ENCODE measurements around the gene RNF152. TPM values are rescaled to one million over a fixed set of nuclear protein-coding genes. Genes with fewer than 3 reads are reported as not detected.

Gene RNF152
- polyA plus RNA-seq, 1 experiment, result 6.5 TPM

DNA sequence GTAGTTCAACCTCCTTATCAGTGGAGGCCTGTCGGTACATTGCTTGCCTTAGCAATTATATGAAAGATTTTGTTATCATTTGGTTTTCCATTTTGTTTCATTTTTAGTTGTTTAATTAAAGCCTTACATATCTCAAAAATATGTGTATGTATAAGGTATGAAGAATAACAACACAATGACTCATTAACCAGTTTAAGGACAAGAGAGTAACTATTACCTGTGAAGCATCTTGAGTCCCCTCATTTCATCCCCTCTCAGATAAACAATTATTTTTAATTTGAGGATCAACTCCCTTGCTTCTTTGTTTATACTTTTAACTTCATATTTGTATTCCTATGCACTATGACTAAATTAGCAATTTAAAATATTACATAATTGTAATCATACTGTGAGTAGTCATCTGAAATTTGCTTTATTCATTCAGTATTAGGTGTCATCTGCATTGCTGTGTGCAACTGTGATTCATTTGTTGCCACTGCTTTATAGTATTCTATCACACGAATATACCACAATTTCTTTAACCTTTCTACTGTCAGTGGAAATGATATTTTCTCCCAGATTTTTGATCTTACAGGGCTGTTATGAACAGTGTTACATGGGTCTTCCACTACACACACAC, 126.4 kb downstream of the RNF152 start:
- POLR2A ChIA-PET, result no interaction called here
- H3K27me3 ChIP-seq (ENCODE audit: control insufficient read depth, insufficient read depth, low read length), result no peaks in the 10 kb centered on the region
- no peak for DNase-seq (ENCODE audit: low read depth)
- CTCF ChIA-PET, result no interaction called here
- no peak overlapping the region for H3K4me3 ChIP-seq (ENCODE audit: low read depth, low read length)
- TF ChIP-seq, protein P1, sequence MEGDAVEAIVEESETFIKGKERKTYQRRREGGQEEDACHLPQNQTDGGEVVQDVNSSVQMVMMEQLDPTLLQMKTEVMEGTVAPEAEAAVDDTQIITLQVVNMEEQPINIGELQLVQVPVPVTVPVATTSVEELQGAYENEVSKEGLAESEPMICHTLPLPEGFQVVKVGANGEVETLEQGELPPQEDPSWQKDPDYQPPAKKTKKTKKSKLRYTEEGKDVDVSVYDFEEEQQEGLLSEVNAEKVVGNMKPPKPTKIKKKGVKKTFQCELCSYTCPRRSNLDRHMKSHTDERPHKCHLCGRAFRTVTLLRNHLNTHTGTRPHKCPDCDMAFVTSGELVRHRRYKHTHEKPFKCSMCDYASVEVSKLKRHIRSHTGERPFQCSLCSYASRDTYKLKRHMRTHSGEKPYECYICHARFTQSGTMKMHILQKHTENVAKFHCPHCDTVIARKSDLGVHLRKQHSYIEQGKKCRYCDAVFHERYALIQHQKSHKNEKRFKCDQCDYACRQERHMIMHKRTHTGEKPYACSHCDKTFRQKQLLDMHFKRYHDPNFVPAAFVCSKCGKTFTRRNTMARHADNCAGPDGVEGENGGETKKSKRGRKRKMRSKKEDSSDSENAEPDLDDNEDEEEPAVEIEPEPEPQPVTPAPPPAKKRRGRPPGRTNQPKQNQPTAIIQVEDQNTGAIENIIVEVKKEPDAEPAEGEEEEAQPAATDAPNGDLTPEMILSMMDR (IDR thresholded peaks at IDR 0.05; ENCODE audit: insufficient read depth, low read depth, low read length), result no peak
- no peaks in the 10 kb centered on the region for H3K36me3 ChIP-seq (ENCODE audit: control insufficient read depth, insufficient read depth, low read length)

DNA sequence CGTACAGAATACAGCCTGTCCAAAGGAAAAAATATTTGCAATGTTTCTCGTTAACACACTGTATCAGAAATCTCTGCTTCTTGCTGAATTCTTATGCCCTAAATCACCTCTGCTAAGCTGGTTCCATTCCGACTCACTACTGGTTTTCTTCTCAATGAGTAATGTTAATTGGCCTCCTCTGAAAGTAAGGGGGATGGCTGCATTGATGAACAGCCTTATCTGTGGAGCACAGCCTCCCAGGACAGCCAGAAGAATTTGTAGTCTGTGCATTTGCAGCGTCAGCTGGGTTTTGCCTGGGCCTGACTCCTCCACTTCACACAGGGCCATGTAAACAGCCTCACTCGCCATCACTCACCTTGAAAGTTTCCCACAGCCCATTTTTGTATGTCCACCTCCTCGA, 127.7 kb downstream of the RNF152 start:
- H3K27me3 ChIP-seq (ENCODE audit: control insufficient read depth, insufficient read depth, low read length), result no peaks in the 10 kb centered on the region
- no peak overlapping the region for H3K4me3 ChIP-seq (ENCODE audit: low read depth, low read length)
- POLR2A ChIA-PET, result no interaction called here
- TF ChIP-seq, protein P1 (IDR thresholded peaks at IDR 0.05; ENCODE audit: insufficient read depth, low read depth, low read length), result no peak
- H3K36me3 ChIP-seq (ENCODE audit: control insufficient read depth, insufficient read depth, low read length), result no peaks in the 10 kb centered on the region
- CTCF ChIA-PET, result interaction anchor here (1.3 kb wide), 1 partner anchor 9 kb away, joined by 3 read pairs; no protein-coding TSS in a partner anchor
- DNase-seq (ENCODE audit: low read depth), result peak; percentile 26

DNA sequence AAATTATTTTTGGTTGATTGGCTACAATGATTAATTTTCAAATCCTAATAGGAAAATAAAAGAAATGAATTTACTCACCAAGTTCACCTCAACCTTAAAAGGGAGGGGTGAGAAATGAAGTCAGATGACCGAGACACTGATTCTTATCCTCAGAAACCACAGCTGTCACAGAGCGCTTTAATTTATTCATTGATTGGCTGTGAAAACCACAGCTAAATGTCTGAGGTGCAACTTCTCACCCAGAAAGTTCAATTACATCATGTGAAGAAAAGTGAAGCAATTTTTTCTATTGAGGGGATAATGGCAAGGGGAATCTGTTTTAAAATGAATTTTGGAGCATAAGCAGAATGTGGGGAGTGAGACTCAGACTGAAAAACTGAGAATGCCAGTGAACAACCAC, 128.4 kb downstream of the RNF152 start:
- Histone ChIP-seq H3K4me3 (ENCODE audit: low read depth, low read length) (no peak overlapping the region), H3K36me3 (ENCODE audit: control insufficient read depth, insufficient read depth, low read length) (no peaks in the 10 kb centered on the region), H3K27me3 (ENCODE audit: control insufficient read depth, insufficient read depth, low read length) (no peaks in the 10 kb centered on the region)
- DNase-seq (ENCODE audit: low read depth), result no peak
- TF ChIP-seq, protein P1 (IDR thresholded peaks at IDR 0.05; ENCODE audit: insufficient read depth, low read depth, low read length), result no peak
- CTCF ChIA-PET, result interaction anchor here (1.3 kb wide), 1 partner anchor 9 kb away, joined by 3 read pairs; no protein-coding TSS in a partner anchor
- POLR2A ChIA-PET, result no interaction called here

DNA sequence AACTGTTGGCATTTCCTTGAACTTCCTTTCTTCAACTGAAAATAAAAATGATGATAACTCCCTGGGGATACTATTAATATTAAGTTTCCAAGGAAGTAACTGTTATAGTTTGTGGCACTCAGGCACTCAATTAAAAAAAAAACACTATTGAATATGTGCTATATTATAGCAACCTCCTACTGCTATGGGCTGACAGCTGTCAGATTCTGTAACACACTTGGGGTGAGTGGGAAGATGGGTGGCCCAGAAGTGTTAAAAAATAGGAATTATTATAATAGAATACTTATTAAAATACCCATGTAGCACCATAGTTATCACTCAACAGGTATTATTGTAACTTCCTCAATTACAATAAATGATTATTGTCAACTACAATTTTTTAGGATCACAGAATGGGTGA, 130.9 kb downstream of the RNF152 start:
- CTCF ChIA-PET, result no interaction called here
- H3K4me3 ChIP-seq (ENCODE audit: low read depth, low read length), result no peak overlapping the region
- H3K36me3 ChIP-seq (ENCODE audit: control insufficient read depth, insufficient read depth, low read length), result no peaks in the 10 kb centered on the region
- TF ChIP-seq, protein P1 (IDR thresholded peaks at IDR 0.05; ENCODE audit: insufficient read depth, low read depth, low read length), result no peak
- no peak for DNase-seq (ENCODE audit: low read depth)
- no peaks in the 10 kb centered on the region for H3K27me3 ChIP-seq (ENCODE audit: control insufficient read depth, insufficient read depth, low read length)
- POLR2A ChIA-PET, result no interaction called here
